Measurements from ENCODE around the gene DDX10.

GRCh38 chr11:108624196-108624925, 40.5 kb upstream of the DDX10 start:
- no peak for TF ChIP-seq CTCF (IDR thresholded peaks at IDR 0.05 in 8 of 11, conservative IDR thresholded peaks at IDR 0.05 in 3 of 11)
- TF ChIP-seq POLR2A (IDR thresholded peaks at IDR 0.05) = no peak

All from spleen (tissue), 7 donors.